K562 (cell line): ENCODE data around the gene AKAP6. TPM values are rescaled to one million over a fixed set of nuclear protein-coding genes. Genes with fewer than 3 reads are reported as not detected.

ENCODE experiments used
- ATAC-seq: fragments of 200-7000 bp; cut with Tn5 transposase; 3 replicates; pipeline ENCODE4 v1.9.1; 2020; ENCODE audit warnings: moderate library complexity
- BruUV-seq: library from RNA; stranded (reverse); fragments of 400-500 nt; replicated peaks from 2 replicates; lab custom pipeline; 2021; lab: Mats Ljungman, UMichigan
- CTCF ChIA-PET: fragments of 300-600 bp; formaldehyde crosslinking; extraction: SDS; loops from one replicate; lab custom pipeline; 2021; ENCODE audit warnings: low intra/inter-chr PET ratio; lab: Yijun Ruan, JAX
- POLR2A ChIA-PET: fragments of 300-600, 350-650 bp; sonication (Branson Sonifier 250); formaldehyde crosslinking; extraction: SDS; loops from one replicate; lab custom pipeline; 2021; ENCODE audit warnings: antibody characterized with exemption, inconsistent platforms; lab: Yijun Ruan, JAX
- DNase-seq, 4 experiments: peaks; one replicate each; pipeline versions ENCODE4 v3.0.0 to v3.0.0-alpha.2; 2011 to 2018; ENCODE audit warnings: low spot score in 3 of 4, mixed read lengths in 3 of 4; ENCODE audit errors: extremely low read depth in 1 of 4
- FAIRE-seq: peaks from 2 replicates; lab custom pipeline; 2011; peaks lifted over from hg19 to GRCh38; lab: Jason Lieb, UNC
- H2AFZ ChIP-seq: 2 replicates; pipeline ENCODE4 v1.6.0; 2011; ENCODE audit warnings: low read depth, low read length, control low read depth, inconsistent platforms
- H3K27ac ChIP-seq: fragments of 200-600 bp; 3 replicates; pipeline ENCODE4 v1.8.0; 2011; ENCODE audit warnings: low read depth, mild to moderate bottlenecking, control low read depth, inconsistent platforms, low read length, moderate library complexity, mixed read lengths; ENCODE audit errors: extremely low read depth
- H3K27me3 ChIP-seq, 2 experiments: fragments of 300-600 bp in 1 of 2; 2 replicates in 1 of 2; 3 replicates in 1 of 2; pipeline versions ENCODE4 v1.6.0 to v1.8.0; 2011; ENCODE audit warnings: inconsistent platforms in 2 of 2, low read length in 2 of 2, mild to moderate bottlenecking in 1 of 2, mixed read lengths in 1 of 2, moderate library complexity in 1 of 2; ENCODE audit not compliant: control insufficient read depth in 2 of 2, insufficient read depth in 2 of 2
- H3K36me3 ChIP-seq: fragments of 300-600 bp; 3 replicates; pipeline ENCODE4 v1.8.0; 2011; ENCODE audit warnings: mild to moderate bottlenecking, low read length, inconsistent platforms; ENCODE audit not compliant: control insufficient read depth, insufficient read depth
- H3K4me1 ChIP-seq, 2 experiments: fragments of 200-600 bp in 1 of 2; replicated peaks in 1 of 2; 2 replicates in 1 of 2; 3 replicates in 1 of 2; pipeline versions ENCODE4 v1.5.1 to v1.8.0; 2011; ENCODE audit warnings: inconsistent platforms in 2 of 2, low read length in 2 of 2, mild to moderate bottlenecking in 1 of 2, mixed read lengths in 1 of 2, moderate library complexity in 1 of 2; ENCODE audit not compliant: control insufficient read depth in 2 of 2, insufficient read depth in 2 of 2
- H3K4me2 ChIP-seq: 2 replicates; pipeline ENCODE4 v1.6.1; 2011; ENCODE audit warnings: low read length, control low read depth, inconsistent platforms, mixed read lengths; ENCODE audit not compliant: insufficient read depth
- H3K4me3 ChIP-seq: fragments of 200-600 bp; sonication (generic), shearing (Covaris generic); 2 replicates; pipeline ENCODE4 v1.5.1; 2016; ENCODE audit warnings: control low read depth, inconsistent platforms
- H3K79me2 ChIP-seq: fragments of 200-600 bp; 3 replicates; pipeline ENCODE4 v1.8.0; 2011; ENCODE audit warnings: low read length, inconsistent platforms; ENCODE audit not compliant: control insufficient read depth, insufficient read depth
- H3K9ac ChIP-seq, 2 experiments: 2 replicates each; pipeline versions ENCODE4 v1.6.0 to v1.6.1; 2011; ENCODE audit warnings: low read depth in 2 of 2, low read length in 2 of 2, control low read depth in 1 of 2, inconsistent platforms in 1 of 2, mild to moderate bottlenecking in 1 of 2, mixed read lengths in 1 of 2; ENCODE audit not compliant: insufficient read depth in 1 of 2
- H3K9me1 ChIP-seq: one replicate; pipeline ENCODE4 v1.6.0; 2011; ENCODE audit warnings: inconsistent platforms, mild to moderate bottlenecking, low read length, moderate library complexity; ENCODE audit not compliant: control insufficient read depth, insufficient read depth
- H3K9me3 ChIP-seq: replicated peaks from 2 replicates; pipeline ENCODE4 v1.5.1; 2011; ENCODE audit warnings: low read depth, low read length, inconsistent platforms; ENCODE audit not compliant: control insufficient read depth, insufficient read depth
- H4K20me1 ChIP-seq: replicated peaks from 2 replicates; pipeline ENCODE4 v1.6.1; 2011; ENCODE audit warnings: low read length, inconsistent platforms, mixed read lengths; ENCODE audit not compliant: control insufficient read depth, insufficient read depth
- GATAD2A ChIP-seq: fragments of 450-650 bp; IDR thresholded peaks from 2 replicates; pipeline ENCODE4 v1.6.1; 2017
- HCFC1 ChIP-seq: IDR thresholded peaks from 2 replicates; pipeline ENCODE4 v1.6.1; 2012; ENCODE audit warnings: low read depth, low read length, improper control_type of control experiment
- IRF1 ChIP-seq: sonication (generic); formaldehyde crosslinking; IDR thresholded peaks from 2 replicates; pipeline ENCODE4 v1.8.0; 2022; ENCODE audit warnings: missing genetic modification reagents, mild to moderate bottlenecking, borderline replicate concordance
- MECOM ChIP-seq: fragments of 250-450 bp; sonication (Bioruptor Pico); IDR thresholded peaks from 2 replicates; pipeline ENCODE4 v1.8.0; 2022; ENCODE audit warnings: inconsistent platforms
- NUFIP1 ChIP-seq: fragments of 450-650 bp; IDR thresholded peaks from 2 replicates; pipeline ENCODE4 v1.6.1; 2018; ENCODE audit not compliant: partially characterized antibody
- SMAD4 ChIP-seq: fragments of 250-450 bp; sonication (Bioruptor Pico); conservative IDR thresholded peaks from 2 replicates; pipeline ENCODE4 v1.8.0; 2021; ENCODE audit warnings: inconsistent platforms, mild to moderate bottlenecking, moderate library complexity
- ZZZ3 ChIP-seq: fragments of 450-650 bp; IDR thresholded peaks from 2 replicates; pipeline ENCODE4 v1.6.1; 2016; ENCODE audit warnings: antibody characterized with exemption, mild to moderate bottlenecking, moderate library complexity
- WGBS: fragments of 100-300 bp; shearing (Covaris generic); methylation state at CpG from one replicate; pipeline ENCODE4 v1.1.6; 2016; ENCODE audit warnings: low coverage, mixed read lengths; ENCODE audit not compliant: insufficient coverage; ENCODE audit errors: missing lambda C conversion rate; 5-methylcytosine and 5-hydroxymethylcytosine counted together
- in situ Hi-C: fragments of 300-500 bp; cut with MboI; formaldehyde crosslinking; loops from 4 replicates; pipeline ENCODE4 v1.15.0; 2018; ENCODE audit warnings: inconsistent platforms, mixed read lengths
- intact Hi-C: fragments of 100-400 bp; cut with micrococcal nuclease; formaldehyde crosslinking; loops from 2 replicates; pipeline ENCODE4 v1.14.2; 2022
- polyA plus RNA-seq, 8 experiments: library from polyadenylated mRNA; depleted of rRNA in 4 of 8; stranded (reverse) in 5 of 8; unstranded in 3 of 8; fragments of >200 nt; fragmentation: Nextera tagmentation in 2 of 8; fragmentation: Illumina TruSeq in 1 of 8; extraction: Ambion mirVana in 2 of 8; extraction: Trizol in 1 of 8; gene quantifications; 2 replicates each; pipeline versions ENCODE4 v1.2.1 to v1.2.3, GENCODE V29; 2011 to 2014; ENCODE audit warnings: inconsistent platforms in 1 of 8, missing spikeins in 1 of 8
- total RNA-seq, 7 experiments: library from RNA; depleted of rRNA in 6 of 7; stranded (reverse); fragments of >200 nt in 6 of 7; fragmentation: Illumina TruSeq in 2 of 7; extraction: Trizol in 2 of 7; gene quantifications; 2 replicates each; pipeline versions ENCODE4 v1.2.1 to v1.2.3, GENCODE V29; 2011 to 2021; ENCODE audit warnings: low replicate concordance in 1 of 7
- TF ChIP-seq, protein P1 (sequence below): sonication (generic); formaldehyde crosslinking; IDR thresholded peaks from 2 replicates; pipeline ENCODE4 v1.8.0; 2022; ENCODE audit warnings: missing genetic modification reagents, mild to moderate bottlenecking, borderline replicate concordance
- TF ChIP-seq, protein P2 (sequence below): fragments of 200-400 bp; formaldehyde crosslinking; IDR thresholded peaks from 2 replicates; pipeline ENCODE4 v1.6.1; 2017; ENCODE audit warnings: mild to moderate bottlenecking, low read depth, low read length, moderate library complexity

The AKAP6 gene
- total and polyA plus RNA-seq, 9 of the 15 experiments (the other 6 are each of a cell fraction or from before 2014, with no cell fraction given), result 0.03 to 1.7 (median 0.48) TPM

GRCh38 chr14:32697114-32697513 is 368.0 kb downstream of the AKAP6 start:
- no peak overlapping the region for H2AFZ ChIP-seq
- no peaks in the 10 kb centered on the region for H3K27me3 ChIP-seq
- DNase-seq, result no peak
- WGBS, result 0% methylated on average over 2 of the region's 2 CpGs
- no peak for TF ChIP-seq MECOM (CRISPR knock-in tag)
- no peak for TF ChIP-seq HCFC1
- TF ChIP-seq ZZZ3, result no peak
- TF ChIP-seq IRF1, result no peak
- TF ChIP-seq, protein P1, sequence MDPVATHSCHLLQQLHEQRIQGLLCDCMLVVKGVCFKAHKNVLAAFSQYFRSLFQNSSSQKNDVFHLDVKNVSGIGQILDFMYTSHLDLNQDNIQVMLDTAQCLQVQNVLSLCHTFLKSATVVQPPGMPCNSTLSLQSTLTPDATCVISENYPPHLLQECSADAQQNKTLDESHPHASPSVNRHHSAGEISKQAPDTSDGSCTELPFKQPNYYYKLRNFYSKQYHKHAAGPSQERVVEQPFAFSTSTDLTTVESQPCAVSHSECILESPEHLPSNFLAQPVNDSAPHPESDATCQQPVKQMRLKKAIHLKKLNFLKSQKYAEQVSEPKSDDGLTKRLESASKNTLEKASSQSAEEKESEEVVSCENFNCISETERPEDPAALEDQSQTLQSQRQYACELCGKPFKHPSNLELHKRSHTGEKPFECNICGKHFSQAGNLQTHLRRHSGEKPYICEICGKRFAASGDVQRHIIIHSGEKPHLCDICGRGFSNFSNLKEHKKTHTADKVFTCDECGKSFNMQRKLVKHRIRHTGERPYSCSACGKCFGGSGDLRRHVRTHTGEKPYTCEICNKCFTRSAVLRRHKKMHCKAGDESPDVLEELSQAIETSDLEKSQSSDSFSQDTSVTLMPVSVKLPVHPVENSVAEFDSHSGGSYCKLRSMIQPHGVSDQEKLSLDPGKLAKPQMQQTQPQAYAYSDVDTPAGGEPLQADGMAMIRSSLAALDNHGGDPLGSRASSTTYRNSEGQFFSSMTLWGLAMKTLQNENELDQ (CRISPR knock-in tag), result no peak
- TF ChIP-seq GATAD2A, result no peak
- no peak for TF ChIP-seq NUFIP1
- TF ChIP-seq, protein P2, sequence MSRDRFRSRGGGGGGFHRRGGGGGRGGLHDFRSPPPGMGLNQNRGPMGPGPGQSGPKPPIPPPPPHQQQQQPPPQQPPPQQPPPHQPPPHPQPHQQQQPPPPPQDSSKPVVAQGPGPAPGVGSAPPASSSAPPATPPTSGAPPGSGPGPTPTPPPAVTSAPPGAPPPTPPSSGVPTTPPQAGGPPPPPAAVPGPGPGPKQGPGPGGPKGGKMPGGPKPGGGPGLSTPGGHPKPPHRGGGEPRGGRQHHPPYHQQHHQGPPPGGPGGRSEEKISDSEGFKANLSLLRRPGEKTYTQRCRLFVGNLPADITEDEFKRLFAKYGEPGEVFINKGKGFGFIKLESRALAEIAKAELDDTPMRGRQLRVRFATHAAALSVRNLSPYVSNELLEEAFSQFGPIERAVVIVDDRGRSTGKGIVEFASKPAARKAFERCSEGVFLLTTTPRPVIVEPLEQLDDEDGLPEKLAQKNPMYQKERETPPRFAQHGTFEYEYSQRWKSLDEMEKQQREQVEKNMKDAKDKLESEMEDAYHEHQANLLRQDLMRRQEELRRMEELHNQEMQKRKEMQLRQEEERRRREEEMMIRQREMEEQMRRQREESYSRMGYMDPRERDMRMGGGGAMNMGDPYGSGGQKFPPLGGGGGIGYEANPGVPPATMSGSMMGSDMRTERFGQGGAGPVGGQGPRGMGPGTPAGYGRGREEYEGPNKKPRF, result no peak
- no peak for TF ChIP-seq SMAD4 (CRISPR knock-in tag)
- in situ Hi-C loops, result loop anchor here (25.0 kb wide), 1 partner anchor 1465 kb away; no protein-coding TSS in a partner anchor
- FAIRE-seq, result no peak
- no peaks in the 10 kb centered on the region for H3K9me3 ChIP-seq
- no peak overlapping the region for H3K4me2 ChIP-seq
- no TSS peak for BruUV-seq
- no peak overlapping the region for H3K9ac ChIP-seq
- no peaks in the 10 kb centered on the region for H4K20me1 ChIP-seq
- no peak overlapping the region for H3K4me3 ChIP-seq
- ATAC-seq, result no peak
- H3K4me1 ChIP-seq, result no peaks in the 10 kb centered on the region
- intact Hi-C loops, result no loop called here
- H3K9me1 ChIP-seq, result no peaks in the 10 kb centered on the region
- no peaks in the 10 kb centered on the region for H3K36me3 ChIP-seq
- no peaks in the 10 kb centered on the region for H3K79me2 ChIP-seq
- ChIA-PET CTCF (no interaction called here), POLR2A (interaction anchor here (0.7 kb wide), 1 partner anchor 9 kb away, joined by 3 read pairs; no protein-coding TSS in a partner anchor)
- no peak overlapping the region for H3K27ac ChIP-seq
